Smooth muscle cell (in vitro differentiated cells): Measurements from ENCODE around the gene FOXN3. TPM values are rescaled to one million over a fixed set of nuclear protein-coding genes. Genes with fewer than 3 reads are reported as not detected.

ENCODE experiments used
- DNase-seq: peaks from one replicate; lab custom pipeline; 2025; ENCODE audit not compliant: unreplicated experiment; lab: John Stamatoyannopoulos, UW
- H2AFZ ChIP-seq: fragments of 200-600 bp; sonication (generic); 2 replicates; pipeline ENCODE4 v1.6.0; 2016; ENCODE audit warnings: antibody characterized with exemption, low read depth, mild to moderate bottlenecking
- H3F3A ChIP-seq: fragments of 200-600 bp; sonication (generic); 2 replicates; pipeline ENCODE4 v1.6.0; 2017; ENCODE audit warnings: antibody characterized with exemption, low read depth
- H3K27ac ChIP-seq: fragments of 200-600 bp; sonication (generic); 2 replicates; pipeline ENCODE4 v1.5.1; 2016; ENCODE audit warnings: low read depth, mild to moderate bottlenecking
- H3K27me3 ChIP-seq: fragments of 200-600 bp; sonication (generic); 2 replicates; pipeline ENCODE4 v1.6.1; 2016; ENCODE audit warnings: low read depth, mild to moderate bottlenecking
- H3K36me3 ChIP-seq: fragments of 200-600 bp; sonication (generic); 2 replicates; pipeline ENCODE4 v1.5.1; 2016; ENCODE audit warnings: low read depth
- H3K4me1 ChIP-seq: fragments of 200-600 bp; sonication (generic); 2 replicates; pipeline ENCODE4 v1.5.1; 2016; ENCODE audit warnings: low read depth
- H3K4me2 ChIP-seq: fragments of 200-600 bp; sonication (generic); 2 replicates; pipeline ENCODE4 v1.6.0; 2016; ENCODE audit warnings: mild to moderate bottlenecking
- H3K4me3 ChIP-seq: fragments of 200-600 bp; sonication (generic); 2 replicates; pipeline ENCODE4 v1.5.1; 2016; ENCODE audit warnings: mild to moderate bottlenecking
- H3K79me2 ChIP-seq: fragments of 200-600 bp; sonication (generic); 2 replicates; pipeline ENCODE4 v1.6.0; 2016; ENCODE audit warnings: low read depth, mild to moderate bottlenecking
- H3K9ac ChIP-seq: fragments of 200-600 bp; sonication (generic); 2 replicates; pipeline ENCODE4 v1.6.0; 2016; ENCODE audit warnings: low read depth
- H3K9me3 ChIP-seq: fragments of 200-600 bp; sonication (generic); replicated peaks from 2 replicates; pipeline ENCODE4 v1.5.1; 2016; ENCODE audit warnings: low read depth
- H4K20me1 ChIP-seq: fragments of 200-600 bp; sonication (generic); 2 replicates; pipeline ENCODE4 v1.6.0; 2016; ENCODE audit warnings: low read depth
- WGBS: methylation state at CpG from one replicate; pipeline ENCODE4 v1.1.7; 2016; ENCODE audit warnings: low lambda C conversion rate; 5-methylcytosine and 5-hydroxymethylcytosine counted together
- polyA plus RNA-seq: library from polyadenylated mRNA; unstranded; fragments of >200 nt; fragmentation: Nextera tagmentation; extraction: Ambion mirVana; gene quantifications from 2 replicates; pipeline ENCODE4 v1.2.1, GENCODE V29; 2016
- total RNA-seq: library from RNA; depleted of rRNA; stranded (reverse); fragments of >200 nt; gene quantifications from 2 replicates; pipeline ENCODE4 v1.2.3, GENCODE V29; 2014
- TF ChIP-seq, protein P1 (sequence below): fragments of 200-600 bp; sonication (generic); IDR thresholded peaks from 2 replicates; pipeline ENCODE4 v1.5.1; 2017; ENCODE audit warnings: borderline replicate concordance, mild to moderate bottlenecking, antibody characterized with exemption; ENCODE audit not compliant: insufficient read depth, poor library complexity, severe bottlenecking

FOXN3 gene
- total and polyA plus RNA-seq, 2 experiments from 2014 or later = 24.5 to 31.5 TPM

DNA sequence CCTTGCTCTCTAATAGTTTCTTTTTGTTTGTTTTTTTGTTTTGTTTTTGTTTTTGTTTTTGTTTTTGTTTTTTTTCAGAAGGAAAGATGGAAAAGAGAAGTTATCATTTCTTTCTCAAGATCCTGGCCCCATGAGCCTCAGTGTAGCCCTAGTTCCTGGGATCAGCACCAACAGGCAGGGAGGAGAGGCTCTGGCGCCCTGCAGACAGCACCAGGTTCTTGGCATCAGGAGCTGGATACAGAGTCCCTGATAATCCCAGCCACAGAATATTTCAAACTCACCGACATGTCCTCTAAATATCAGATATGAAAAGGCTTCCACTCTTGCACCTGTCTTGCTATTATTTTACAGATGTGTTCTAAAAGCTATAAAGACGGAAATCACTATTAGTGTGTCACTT, 52.7 kb downstream of the FOXN3 start:
- Histone ChIP-seq H3K4me2 (no peak overlapping the region), H3K9me3 (no peaks in the 10 kb centered on the region), H3K27ac (no peak overlapping the region), H3F3A (no peaks in the 10 kb centered on the region), H3K4me3 (no peak overlapping the region), H3K9ac (no peak overlapping the region), H2AFZ (no peak overlapping the region), H4K20me1 (peaks cover 17% of the 10 kb centered on the region), H3K36me3 (no peaks in the 10 kb centered on the region), H3K79me2 (peaks cover 29% of the 10 kb centered on the region), H3K27me3 (no peaks in the 10 kb centered on the region), H3K4me1 (peaks cover 4% of the 10 kb centered on the region)
- TF ChIP-seq, protein P1, sequence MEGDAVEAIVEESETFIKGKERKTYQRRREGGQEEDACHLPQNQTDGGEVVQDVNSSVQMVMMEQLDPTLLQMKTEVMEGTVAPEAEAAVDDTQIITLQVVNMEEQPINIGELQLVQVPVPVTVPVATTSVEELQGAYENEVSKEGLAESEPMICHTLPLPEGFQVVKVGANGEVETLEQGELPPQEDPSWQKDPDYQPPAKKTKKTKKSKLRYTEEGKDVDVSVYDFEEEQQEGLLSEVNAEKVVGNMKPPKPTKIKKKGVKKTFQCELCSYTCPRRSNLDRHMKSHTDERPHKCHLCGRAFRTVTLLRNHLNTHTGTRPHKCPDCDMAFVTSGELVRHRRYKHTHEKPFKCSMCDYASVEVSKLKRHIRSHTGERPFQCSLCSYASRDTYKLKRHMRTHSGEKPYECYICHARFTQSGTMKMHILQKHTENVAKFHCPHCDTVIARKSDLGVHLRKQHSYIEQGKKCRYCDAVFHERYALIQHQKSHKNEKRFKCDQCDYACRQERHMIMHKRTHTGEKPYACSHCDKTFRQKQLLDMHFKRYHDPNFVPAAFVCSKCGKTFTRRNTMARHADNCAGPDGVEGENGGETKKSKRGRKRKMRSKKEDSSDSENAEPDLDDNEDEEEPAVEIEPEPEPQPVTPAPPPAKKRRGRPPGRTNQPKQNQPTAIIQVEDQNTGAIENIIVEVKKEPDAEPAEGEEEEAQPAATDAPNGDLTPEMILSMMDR = no peak
- no peak for DNase-seq
- 97% methylated on average over 3 of the region's 3 CpGs for WGBS

DNA sequence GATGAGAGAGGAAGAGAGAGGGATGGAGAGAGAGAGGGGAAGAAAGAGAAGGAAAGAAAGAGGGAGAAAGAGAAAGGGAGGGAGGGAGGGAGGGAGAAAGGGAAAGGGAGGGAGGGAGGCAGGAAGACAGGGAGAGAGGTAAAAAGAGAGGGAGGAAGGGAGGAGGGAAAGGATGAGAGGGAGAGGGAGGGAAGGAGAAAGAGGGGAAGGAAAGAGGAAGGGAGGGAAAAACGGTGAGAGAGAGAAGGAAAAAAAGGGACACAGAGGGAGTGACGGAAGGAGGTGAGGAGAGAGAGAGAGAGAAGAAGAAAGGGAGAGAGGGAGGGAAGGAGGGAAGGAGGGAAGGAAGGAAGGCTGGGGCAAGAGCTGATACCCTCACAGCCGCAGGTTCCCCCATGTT, 56.8 kb downstream of the FOXN3 start:
- no peak overlapping the region for H3K4me3 ChIP-seq
- WGBS = no CpG with 5 or more reads among the region's 3 CpGs
- peaks cover 4% of the 10 kb centered on the region for H3K4me1 ChIP-seq

GRCh38 chr14:89359477-89360222, 57.4 kb downstream of the FOXN3 start:
- TF ChIP-seq, protein P1 = no peak
- no peaks in the 10 kb centered on the region for H3K27me3 ChIP-seq
- no peak overlapping the region for H2AFZ ChIP-seq
- H3K27ac ChIP-seq = no peak overlapping the region
- no peaks in the 10 kb centered on the region for H3F3A ChIP-seq
- H3K4me3 ChIP-seq = no peak overlapping the region
- 93% methylated on average over 13 of the region's 13 CpGs for WGBS
- H3K36me3 ChIP-seq = no peaks in the 10 kb centered on the region
- H3K79me2 ChIP-seq = peaks cover 8% of the 10 kb centered on the region
- no peak overlapping the region for H3K9ac ChIP-seq
- DNase-seq = no peak
- no peak overlapping the region for H3K4me2 ChIP-seq
- peaks cover 12% of the 10 kb centered on the region for H4K20me1 ChIP-seq
- no peaks in the 10 kb centered on the region for H3K9me3 ChIP-seq
- H3K4me1 ChIP-seq = no peaks in the 10 kb centered on the region

More for the DNA sequence above, 56.8 kb downstream of the FOXN3 start:
- Histone ChIP-seq H3K27ac (no peak overlapping the region), H3K36me3 (no peaks in the 10 kb centered on the region), H3K9me3 (no peaks in the 10 kb centered on the region), H3K27me3 (no peaks in the 10 kb centered on the region), H4K20me1 (peaks cover 13% of the 10 kb centered on the region), H2AFZ (no peak overlapping the region), H3F3A (no peaks in the 10 kb centered on the region), H3K9ac (no peak overlapping the region), H3K4me2 (no peak overlapping the region), H3K79me2 (peaks cover 14% of the 10 kb centered on the region)
- no peak for DNase-seq
- TF ChIP-seq, protein P1 = no peak
